ENCODE data around the gene DAB1.

The DAB1 gene

DNA sequence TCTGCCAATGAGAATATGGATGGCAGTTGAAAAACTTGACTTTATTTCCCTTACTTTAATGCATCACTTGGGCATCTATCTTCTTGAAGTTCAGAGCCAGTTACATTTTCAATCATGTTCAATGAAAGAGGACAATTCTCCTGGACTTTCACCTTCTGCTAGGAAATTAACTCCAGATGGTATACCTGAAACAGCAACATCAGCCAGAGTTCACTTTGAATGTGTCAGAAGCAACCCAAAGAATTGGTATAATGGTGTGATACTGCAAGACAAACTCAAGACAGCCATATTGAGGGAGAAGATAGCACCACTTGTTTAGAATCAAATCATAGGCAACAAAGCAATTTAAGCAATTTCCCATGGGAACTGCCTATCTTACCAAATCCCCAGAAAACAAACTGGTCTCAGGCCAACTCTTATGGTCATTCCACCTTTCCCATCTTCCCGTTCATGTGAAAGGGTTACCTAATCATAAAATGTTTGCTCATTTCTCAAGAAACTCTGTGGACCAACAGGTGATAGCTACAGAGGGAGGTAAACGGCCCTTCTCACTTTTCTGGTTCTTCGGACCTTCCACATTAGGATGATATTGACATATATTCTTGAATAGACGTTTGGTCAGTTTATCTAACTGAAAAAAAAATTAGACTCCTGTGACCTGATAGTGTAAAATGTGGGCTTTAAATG, 428.3 kb downstream of the DAB1 start:
- TF ChIP-seq, protein P1, sequence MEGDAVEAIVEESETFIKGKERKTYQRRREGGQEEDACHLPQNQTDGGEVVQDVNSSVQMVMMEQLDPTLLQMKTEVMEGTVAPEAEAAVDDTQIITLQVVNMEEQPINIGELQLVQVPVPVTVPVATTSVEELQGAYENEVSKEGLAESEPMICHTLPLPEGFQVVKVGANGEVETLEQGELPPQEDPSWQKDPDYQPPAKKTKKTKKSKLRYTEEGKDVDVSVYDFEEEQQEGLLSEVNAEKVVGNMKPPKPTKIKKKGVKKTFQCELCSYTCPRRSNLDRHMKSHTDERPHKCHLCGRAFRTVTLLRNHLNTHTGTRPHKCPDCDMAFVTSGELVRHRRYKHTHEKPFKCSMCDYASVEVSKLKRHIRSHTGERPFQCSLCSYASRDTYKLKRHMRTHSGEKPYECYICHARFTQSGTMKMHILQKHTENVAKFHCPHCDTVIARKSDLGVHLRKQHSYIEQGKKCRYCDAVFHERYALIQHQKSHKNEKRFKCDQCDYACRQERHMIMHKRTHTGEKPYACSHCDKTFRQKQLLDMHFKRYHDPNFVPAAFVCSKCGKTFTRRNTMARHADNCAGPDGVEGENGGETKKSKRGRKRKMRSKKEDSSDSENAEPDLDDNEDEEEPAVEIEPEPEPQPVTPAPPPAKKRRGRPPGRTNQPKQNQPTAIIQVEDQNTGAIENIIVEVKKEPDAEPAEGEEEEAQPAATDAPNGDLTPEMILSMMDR (IDR thresholded peaks at IDR 0.05; ENCODE audit: low read depth, low read length), result no peak
- H3K4me3 ChIP-seq (replicated peaks in 1 of 2; ENCODE audit: low read depth in 2 of 2, low read length in 2 of 2), result no peak overlapping the region
- DNase-seq (ENCODE audit: low read depth in 2 of 2), result no peak

DNA sequence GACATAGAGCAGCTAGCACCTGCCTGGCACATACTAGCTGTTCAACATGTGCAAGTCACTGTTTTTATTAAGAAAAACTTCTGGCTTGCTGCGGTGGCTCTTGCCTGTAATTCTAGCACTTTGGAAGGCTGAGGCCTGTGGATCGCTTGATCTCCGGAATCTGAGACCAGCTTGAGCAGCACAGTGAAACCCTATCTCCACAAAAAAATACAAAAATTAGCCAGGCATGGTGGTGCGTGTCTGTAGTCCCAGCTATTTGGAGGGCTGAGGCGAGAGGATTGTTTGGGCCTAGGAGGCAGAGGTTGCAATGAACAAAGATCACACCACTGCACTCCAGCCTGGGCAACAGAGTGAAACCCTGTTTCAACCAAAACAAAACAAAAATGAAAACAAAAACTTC, 430.4 kb downstream of the DAB1 start:
- no peak overlapping the region for H3K4me3 ChIP-seq (replicated peaks in 1 of 2; ENCODE audit: low read depth in 2 of 2, low read length in 2 of 2)
- no peak for DNase-seq (ENCODE audit: low read depth in 2 of 2)
- TF ChIP-seq, protein P1 (IDR thresholded peaks at IDR 0.05; ENCODE audit: low read depth, low read length), result no peak

DNA sequence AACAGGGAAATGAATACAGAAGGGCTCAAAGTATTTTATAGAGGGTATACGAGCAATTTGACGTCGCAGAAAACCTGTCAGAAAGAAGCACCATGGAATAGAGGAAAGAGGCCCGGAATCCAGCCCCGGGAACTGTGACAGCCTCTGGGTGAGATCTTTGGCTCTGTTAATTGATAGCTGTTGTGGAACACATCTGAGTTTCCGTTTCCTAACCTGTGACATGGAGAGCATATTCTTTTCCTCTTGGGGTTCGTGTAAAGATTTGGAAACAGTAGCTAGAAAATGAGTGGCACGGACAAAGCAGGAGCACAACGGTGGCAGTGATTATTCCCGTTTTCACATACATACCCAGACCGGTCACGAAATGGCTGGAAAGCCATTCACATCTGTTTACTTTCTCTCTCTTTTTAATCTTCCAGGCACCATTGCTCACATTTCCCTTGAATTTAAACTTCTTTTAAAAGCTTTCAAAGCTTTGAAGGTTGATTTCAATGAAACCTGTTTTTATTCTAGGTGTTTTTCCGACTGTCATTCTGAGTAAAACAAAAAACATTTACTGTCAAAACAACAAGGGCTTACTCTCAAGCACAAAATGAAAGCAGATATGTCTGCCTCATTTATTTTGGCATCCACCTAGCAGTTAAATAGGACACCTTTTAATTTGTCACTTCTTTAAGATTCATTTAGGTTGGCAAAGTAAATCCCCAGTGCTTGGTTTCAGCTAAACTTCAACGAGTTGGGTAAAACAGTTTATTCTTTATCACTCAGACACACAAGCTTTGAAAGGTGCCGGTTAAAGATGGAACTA, 431.3 kb downstream of the DAB1 start:
- TF ChIP-seq, protein P1 (IDR thresholded peaks at IDR 0.05; ENCODE audit: low read depth, low read length), result no peak
- no peak for DNase-seq (ENCODE audit: low read depth in 2 of 2)
- H3K4me3 ChIP-seq (replicated peaks in 1 of 2; ENCODE audit: low read depth in 2 of 2, low read length in 2 of 2), result no peak overlapping the region

DNA sequence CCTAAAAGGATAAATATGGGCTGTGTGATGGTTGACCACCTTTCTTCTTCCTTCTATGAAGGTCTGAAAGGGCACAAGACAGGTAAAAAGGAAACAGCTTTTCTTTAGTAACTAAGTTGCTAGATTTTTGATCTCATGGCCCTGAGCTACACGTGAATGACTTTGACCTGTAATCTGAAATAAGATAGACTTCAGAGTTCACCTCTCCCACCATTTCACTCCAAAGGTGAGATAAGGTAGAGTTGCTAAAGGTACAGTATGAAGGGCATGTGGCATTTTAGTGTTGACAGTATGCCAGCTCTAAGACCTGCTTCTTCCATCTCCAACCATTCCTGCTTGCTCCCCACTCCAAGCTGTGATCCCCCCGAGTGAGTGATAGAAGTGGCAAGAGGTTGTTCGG, 432.3 kb downstream of the DAB1 start:
- TF ChIP-seq, protein P1 (IDR thresholded peaks at IDR 0.05; ENCODE audit: low read depth, low read length), result no peak
- no peak for DNase-seq (ENCODE audit: low read depth in 2 of 2)
- no peak overlapping the region for H3K4me3 ChIP-seq (replicated peaks in 1 of 2; ENCODE audit: low read depth in 2 of 2, low read length in 2 of 2)

DNA sequence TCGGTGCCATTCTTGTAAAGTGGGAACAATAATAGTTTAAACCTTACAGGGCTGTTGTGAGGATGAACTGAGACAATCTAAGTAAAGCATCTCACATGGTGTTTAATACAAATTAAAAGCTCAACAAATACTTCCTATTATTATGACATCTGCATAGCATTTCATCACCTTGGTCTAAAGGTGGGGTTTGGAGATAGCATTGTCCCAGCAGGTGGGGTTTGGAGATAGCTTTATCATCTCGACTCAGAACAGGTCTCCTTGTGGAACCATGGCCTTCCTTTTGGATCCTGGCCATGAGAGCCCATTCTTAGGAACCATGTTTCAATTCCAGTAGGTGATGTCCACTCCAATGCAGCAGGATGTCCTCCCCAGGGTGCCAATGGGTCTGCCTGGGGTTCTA, 437.5 kb downstream of the DAB1 start:
- no peak overlapping the region for H3K4me3 ChIP-seq (replicated peaks in 1 of 2; ENCODE audit: low read depth in 2 of 2, low read length in 2 of 2)
- TF ChIP-seq, protein P1 (IDR thresholded peaks at IDR 0.05; ENCODE audit: low read depth, low read length), result no peak
- DNase-seq (ENCODE audit: low read depth in 2 of 2), result no peak

DNA sequence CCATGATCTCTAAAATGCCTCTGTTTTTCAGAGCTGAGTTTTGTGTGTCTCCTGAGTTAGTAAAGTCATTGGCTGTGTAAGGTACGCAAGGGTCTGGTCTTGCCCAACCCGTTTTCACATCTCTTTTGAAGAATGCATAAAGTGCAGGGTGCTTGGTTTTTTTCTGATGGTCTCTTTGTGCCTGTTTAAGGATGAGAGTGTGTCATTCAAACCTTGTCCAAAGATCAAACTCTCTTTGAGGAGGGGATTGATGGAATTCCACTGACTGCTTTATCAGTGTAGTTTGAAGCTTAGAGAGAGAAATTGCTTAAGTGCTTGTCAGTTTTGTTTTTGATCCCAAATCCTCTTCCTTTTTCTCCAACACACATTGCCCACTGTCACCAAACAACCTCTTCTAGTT, 438.0 kb downstream of the DAB1 start:
- H3K4me3 ChIP-seq (replicated peaks in 1 of 2; ENCODE audit: low read depth in 2 of 2, low read length in 2 of 2), result no peak overlapping the region
- TF ChIP-seq, protein P1 (IDR thresholded peaks at IDR 0.05; ENCODE audit: low read depth, low read length), result no peak

More for the DNA sequence above, 438.0 kb downstream of the DAB1 start:
- no peak for DNase-seq (ENCODE audit: low read depth in 2 of 2)

Data from cardiac fibroblast (primary cell).